ENCODE results near the gene MYO16.
"Not testable (repeated sequence)": the region's sequence is repeated elsewhere in the genome, so short reads cannot be mapped to it uniquely, and the experiment has no call there.

MYO16 gene

DNA sequence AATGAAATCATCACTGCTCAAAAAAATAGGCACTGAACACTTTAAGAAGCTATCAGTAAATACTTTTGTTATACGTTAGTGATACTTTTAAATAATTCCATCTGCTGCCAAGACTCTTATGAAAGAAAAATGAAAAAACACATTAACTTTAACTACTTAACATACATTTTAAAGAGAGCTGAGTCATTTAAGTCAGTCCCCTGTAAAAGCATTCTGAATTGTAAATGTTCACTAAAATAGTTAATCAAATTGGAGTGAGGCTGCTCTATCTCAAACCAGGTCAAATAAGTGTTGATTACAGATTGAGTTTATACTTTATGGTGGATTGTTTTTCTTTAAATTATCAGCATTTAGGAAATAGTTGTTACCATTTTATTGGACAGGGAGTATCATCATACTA lies 274.2 kb downstream of the MYO16 start:
- ATAC-seq = no peak

GRCh38 chr13:108911807-108912206 lies 282.4 kb downstream of the MYO16 start:
- ATAC-seq = no peak

DNA sequence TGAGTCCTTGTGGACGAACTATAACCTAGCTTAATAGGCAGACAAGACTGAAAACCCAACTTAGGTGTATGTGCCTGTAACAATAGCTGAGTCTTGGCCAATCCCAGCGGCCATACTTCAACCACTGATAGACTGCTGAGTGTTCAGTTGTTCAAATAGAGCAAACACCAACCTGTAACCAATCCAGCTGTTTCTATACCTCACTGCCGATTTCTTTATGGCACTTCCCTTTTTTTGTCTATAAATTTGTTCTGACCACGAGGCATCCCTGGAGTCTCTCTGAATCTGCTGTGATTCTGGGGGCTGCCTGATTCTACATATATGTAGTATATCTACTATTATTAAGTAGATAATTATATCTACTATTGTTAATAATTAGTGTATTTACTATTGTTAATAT lies 284.3 kb downstream of the MYO16 start:
- ATAC-seq = not testable (repeated sequence)

- ATAC-seq = no peak
Measured at GRCh38 chr13:108915095-108915633, 285.8 kb downstream of the MYO16 start.

GRCh38 chr13:108915634-108916512 lies 286.5 kb downstream of the MYO16 start:
- ATAC-seq = peak; percentile 92 to 95

DNA sequence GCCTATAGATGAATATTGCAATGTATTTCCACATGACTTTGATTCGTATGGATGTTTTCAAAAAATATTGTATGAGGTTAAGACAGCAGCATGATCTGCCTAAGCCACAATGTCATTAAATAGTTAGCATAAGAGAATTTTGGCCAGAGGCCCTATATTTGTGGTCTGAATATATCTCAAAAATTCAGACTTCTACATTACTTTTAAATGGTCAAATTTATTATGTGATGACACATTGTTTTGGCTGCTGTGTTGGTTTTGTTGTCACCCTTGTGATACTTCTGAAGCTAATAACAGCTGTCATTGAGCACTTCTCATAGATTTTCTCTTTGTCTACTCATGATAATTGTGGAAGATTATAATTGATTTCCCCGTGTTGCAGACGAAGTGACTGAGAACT lies 288.2 kb downstream of the MYO16 start:
- no peak for ATAC-seq

- ATAC-seq = no peak
Measured at GRCh38 chr13:108919036-108919907, 289.9 kb downstream of the MYO16 start.

- no peak for ATAC-seq
Measured at GRCh38 chr13:108920137-108920536, 290.7 kb downstream of the MYO16 start.

DNA sequence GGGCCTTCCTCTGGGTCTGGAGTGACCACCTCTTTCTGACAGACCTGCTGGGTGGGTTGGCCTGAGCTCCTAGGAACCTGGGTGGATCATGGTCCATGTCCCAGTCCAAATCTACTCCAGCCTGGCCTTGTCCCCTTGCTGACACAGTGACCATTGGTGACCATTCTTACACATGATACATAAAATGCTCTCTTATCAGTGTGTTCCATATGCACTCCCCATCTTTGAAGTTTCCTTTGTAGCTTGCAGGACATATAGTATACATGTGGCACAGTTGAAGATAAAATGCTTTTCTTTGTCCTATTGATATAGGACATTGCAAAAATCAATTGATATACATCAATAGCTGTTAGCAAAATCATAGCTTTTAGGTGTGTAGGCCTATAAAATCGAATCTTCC lies 291.8 kb downstream of the MYO16 start:
- no peak for ATAC-seq

DNA sequence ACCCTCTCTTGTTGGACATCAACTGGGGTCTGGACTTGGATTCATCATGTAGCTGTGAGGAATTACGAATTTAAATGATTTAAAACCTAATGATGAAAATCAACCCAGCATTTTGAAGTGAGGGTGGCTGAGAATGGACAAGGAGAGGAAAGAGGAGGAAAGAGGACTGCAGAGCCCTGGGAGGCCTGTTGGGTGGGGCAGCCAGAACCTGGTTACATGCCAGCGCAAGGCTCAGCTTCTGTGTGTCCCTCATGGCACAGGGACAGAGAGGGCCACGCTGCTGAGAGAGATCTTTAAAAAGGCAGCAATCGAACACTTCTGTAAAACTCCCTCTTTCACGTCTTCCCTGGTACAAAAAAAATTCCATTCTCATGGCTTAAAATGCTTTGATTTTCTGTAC lies 292.7 kb downstream of the MYO16 start:
- no peak for ATAC-seq

DNA sequence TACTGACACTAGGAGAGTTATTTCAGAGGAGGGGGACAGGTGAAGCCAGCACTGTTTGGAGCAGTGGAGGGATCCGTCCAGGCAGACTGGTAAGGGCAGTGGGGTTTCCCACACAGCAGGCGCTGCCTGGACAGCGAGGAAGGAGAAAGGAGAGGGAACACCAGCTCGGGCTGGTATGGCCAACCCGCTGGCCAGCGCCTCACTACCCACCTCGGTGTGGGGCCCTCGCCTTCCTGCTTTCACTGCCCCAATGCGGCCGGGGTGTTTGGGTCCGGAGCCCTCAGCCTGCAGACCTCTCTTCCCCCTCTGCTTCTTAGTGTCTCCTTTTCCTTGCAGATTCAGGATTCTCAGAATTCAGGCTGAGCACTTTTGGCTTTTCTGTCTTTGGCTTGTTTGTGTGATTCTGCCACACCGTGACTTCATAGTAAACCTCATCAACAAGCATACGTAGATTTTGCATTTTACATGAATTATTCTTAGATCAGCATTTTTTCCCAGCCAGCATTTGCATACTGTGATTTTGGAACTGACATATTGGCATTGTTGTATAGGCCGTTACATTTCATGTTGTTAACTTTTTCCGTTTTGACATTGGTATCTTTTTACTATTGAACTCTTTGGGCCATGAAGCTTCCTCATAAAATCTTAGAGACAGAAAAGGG lies 294.1 kb downstream of the MYO16 start:
- no peak for ATAC-seq

DNA sequence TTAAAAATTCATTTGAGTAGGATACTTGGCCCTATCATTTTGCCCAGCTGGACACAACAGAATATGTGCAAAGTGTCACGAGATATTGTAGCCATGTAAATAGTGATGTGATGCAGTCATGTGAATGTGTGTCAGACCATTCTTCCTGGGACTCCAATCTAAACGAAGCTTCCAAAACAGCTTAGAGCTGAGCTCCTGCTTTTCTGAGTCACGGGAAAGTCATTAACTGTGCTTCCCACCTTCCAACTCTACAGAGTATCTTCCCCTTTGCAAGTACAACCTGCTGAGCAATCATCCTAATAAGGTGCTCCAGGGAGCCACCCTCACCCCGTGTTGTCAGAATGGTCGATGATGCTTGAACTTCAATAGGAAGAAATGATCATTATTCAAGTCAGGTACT lies 294.7 kb downstream of the MYO16 start:
- ATAC-seq = no peak

- ATAC-seq = no peak
Measured at GRCh38 chr13:108924541-108924940, 295.1 kb downstream of the MYO16 start.

DNA sequence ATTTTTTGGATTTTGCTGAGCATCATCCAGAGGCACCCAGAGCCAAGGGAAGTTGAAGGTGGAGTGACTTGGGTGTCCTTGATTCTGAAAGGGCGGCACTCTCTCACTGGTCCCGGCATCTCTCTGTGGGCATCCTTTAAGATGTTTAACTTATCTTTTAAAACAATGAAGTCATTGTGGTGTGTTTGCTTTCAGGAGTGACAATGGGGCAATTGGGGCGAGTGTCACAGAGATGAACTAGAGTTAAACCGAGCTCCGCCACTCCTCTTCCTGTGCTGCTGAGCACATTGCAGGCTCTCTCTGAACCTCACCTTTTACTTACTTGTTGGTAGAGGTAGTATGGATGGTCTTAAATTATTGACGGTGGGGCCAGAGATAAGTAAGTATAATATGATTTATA lies 295.7 kb downstream of the MYO16 start:
- no peak for ATAC-seq

- no peak for ATAC-seq
Measured at GRCh38 chr13:108926862-108927261, 297.5 kb downstream of the MYO16 start.

DNA sequence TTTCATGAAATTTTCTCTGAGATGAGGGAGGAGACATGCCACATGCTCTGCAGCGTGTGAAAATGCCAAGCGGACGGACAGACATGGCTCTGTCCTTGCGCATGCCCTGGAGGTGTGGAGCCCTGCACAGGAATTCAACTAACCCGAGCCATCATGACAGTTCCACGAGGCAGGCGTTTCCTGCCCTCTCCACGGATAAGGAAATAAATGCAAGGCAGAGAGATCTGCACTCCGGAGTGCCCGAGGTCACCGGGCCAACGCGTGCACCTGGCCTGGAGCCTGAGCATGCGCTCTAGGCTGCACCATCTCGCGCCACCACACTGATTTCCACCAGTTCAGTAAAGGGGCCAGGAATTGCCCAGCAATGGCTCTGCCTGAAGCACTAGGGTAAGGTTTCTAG lies 298.2 kb downstream of the MYO16 start:
- no peak for ATAC-seq

- ATAC-seq = no peak
Measured at GRCh38 chr13:108929532-108930206, 300.3 kb downstream of the MYO16 start.

DNA sequence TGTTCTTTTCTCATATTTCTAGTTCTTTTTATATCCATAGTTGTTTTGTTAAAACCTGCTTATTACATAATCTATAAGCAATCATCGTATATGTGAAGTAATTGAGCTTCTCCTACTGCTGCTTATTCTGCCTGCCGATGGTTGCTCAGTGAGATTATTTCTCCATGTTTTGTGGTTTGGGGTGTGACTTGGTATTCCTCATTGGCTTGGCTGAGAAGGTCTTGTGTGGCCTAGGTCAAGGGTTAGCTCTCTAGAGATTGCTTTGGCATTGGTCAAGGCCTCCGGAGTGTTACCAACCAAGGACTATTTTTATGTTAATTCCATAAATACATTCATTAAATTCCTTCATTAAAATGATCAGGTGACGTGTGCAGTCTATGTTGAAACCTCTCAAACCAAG lies 302.8 kb downstream of the MYO16 start:
- no peak for ATAC-seq

GRCh38 chr13:108933061-108933460 lies 303.6 kb downstream of the MYO16 start:
- no peak for ATAC-seq

DNA sequence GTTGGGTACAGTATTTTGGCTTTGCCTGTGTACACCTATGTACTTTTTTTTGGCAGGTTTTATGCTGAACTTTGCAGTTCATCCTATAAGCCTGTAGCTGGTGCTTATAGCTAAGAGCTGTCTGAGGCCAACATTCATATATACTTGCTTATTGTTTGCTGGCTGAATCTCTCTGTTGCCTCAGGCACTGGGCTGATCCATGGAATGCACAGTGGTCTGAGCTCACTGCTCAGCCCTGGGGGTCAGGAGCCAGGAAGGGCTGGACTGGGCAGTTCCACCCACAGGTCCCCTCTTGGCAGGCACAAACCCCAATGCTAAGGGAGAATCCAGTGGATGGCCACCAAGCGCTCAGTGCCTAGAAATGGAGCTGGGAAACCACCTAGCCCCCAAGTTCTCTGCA lies 308.7 kb downstream of the MYO16 start:
- ATAC-seq = no peak

DNA sequence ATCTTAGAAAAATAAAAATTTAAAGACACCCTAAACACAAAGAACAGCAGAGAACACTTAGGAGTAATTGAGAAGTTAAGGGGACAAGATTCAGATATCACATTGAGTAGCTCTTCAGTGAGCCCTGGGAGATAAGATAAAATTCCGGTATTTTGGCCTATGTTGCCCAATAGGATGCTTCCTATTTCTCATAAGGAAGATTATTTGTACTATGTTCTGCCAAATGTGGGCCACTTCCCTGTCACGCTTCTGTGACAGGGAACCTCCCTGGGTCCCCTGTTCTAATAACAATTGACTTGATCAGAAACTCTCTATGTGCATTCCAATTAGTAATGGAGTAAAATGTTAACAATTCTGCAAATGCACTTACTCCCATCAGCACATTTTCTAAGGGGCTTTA lies 310.7 kb downstream of the MYO16 start:
- ATAC-seq = no peak

GRCh38 chr13:108943842-108944241 lies 314.4 kb downstream of the MYO16 start:
- no peak for ATAC-seq

All from activated CD4-positive, CD25-positive, alpha-beta regulatory T cell treated with anti-CD3 and anti-CD28 coated beads, Interleukin-2, amount 50 U/mL, for 24 hours (primary cell).